Adrenal gland (tissue), 12 donors: ENCODE results near the gene SLC25A17. TPM values are rescaled to one million over a fixed set of nuclear protein-coding genes. Genes with fewer than 3 reads are reported as not detected.
"Not testable (repeated sequence)": the region's sequence is repeated elsewhere in the genome, so short reads cannot be mapped to it uniquely, and the experiment has no call there.

Source experiments
- DNase-seq, 7 donors: peaks; one replicate each; pipeline ENCODE4 v3.0.0-alpha.2; 2019 to 2020
- H3K27ac ChIP-seq, 5 donors: fragments of 200-600 bp; sonication (generic) in 4 of 5; 1 replicate in 3 of 5; 2 replicates in 2 of 5; pipeline versions ENCODE4 v1.5.1 to v1.8.0; 2016 to 2020; ENCODE audit warnings: mild to moderate bottlenecking in 1 of 5
- H3K27me3 ChIP-seq: fragments of 200-600 bp; 2 replicates; pipeline ENCODE4 v1.8.0; 2021
- H3K36me3 ChIP-seq, 2 donors: fragments of 200-600 bp; replicated peaks in 1 of 2; 1 replicate in 1 of 2; 2 replicates in 1 of 2; pipeline versions ENCODE4 v1.5.1 to v1.8.0; 2018 to 2022
- H3K4me1 ChIP-seq, 2 donors: fragments of 200-600 bp; replicated peaks in 1 of 2; 1 replicate in 1 of 2; 2 replicates in 1 of 2; pipeline versions ENCODE4 v1.5.1 to v1.8.0; 2018 to 2021
- H3K4me3 ChIP-seq, 4 donors: fragments of 200-600 bp; sonication (generic) in 3 of 4; one replicate each; pipeline ENCODE4 v1.5.1; 2016 to 2018
- H3K9me3 ChIP-seq, 3 donors: fragments of 200-600 bp; sonication (generic) in 1 of 3; replicated peaks in 1 of 3; 1 replicate in 2 of 3; 2 replicates in 1 of 3; pipeline versions ENCODE4 v1.5.1 to v1.8.0; 2016 to 2021
- POLR2A ChIP-seq, 2 donors: fragments of 450-650 bp; IDR thresholded peaks; one replicate each; pipeline ENCODE4 v1.6.1; 2017; ENCODE audit warnings: antibody characterized with exemption in 2 of 2, mild to moderate bottlenecking in 2 of 2, moderate library complexity in 1 of 2
- WGBS, 4 donors: extraction: QIAGEN DNeasy Blood & Tissue Kit in 2 of 4; methylation state at CpG; one replicate each; pipeline versions ENCODE4 v1.1.5 to v1.1.7; 2013 to 2017; 5-methylcytosine and 5-hydroxymethylcytosine counted together
- intact Hi-C, 2 donors: fragments of 100-400 bp; cut with DNase I; formaldehyde crosslinking; loops; one replicate each; pipeline versions ENCODE4 v1.14.1 to v1.15.0; 2022 to 2023
- microRNA-seq, 3 donors: library from miRNA; unstranded; fragments of <30 nt; microRNA quantifications; one replicate each; pipeline ENCODE4, GENCODE V29; 2017 to 2020
- polyA plus RNA-seq, 3 donors: library from polyadenylated mRNA; stranded (reverse); fragments of 200-250 nt in 2 of 3; fragments of 350-450 nt in 1 of 3; fragmentation: Illumina TruSeq in 1 of 3; extraction: RNeasy Lipid Tissue Mini Kit (QIAGEN cat#74804) in 1 of 3; gene quantifications; one replicate each; pipeline ENCODE4 v1.2.3, GENCODE V29; 2013 to 2014
- small RNA-seq, 2 donors: library from RNA; depleted of rRNA; stranded (forward); fragments of <200 nt; gene quantifications; one replicate each; pipeline ENCODE3, GENCODE V24; 2016
- total RNA-seq, 9 donors: library from RNA; depleted of rRNA in 4 of 9; stranded (reverse); fragments of >200 nt in 4 of 9; fragments of 120-200 nt in 1 of 9; fragmentation: NEBNext Ultra II Directional in 1 of 9; extraction: Animal tissue kit (Norgen Biotek cat#: 25700) in 1 of 9; gene quantifications; one replicate each; pipeline versions ENCODE4 v1.1.0 to v1.2.4, GENCODE V29; 2013 to 2023
- TF ChIP-seq, protein P1 (sequence below), 6 experiments: fragments of 450-650 bp in 4 of 6; fragments of 200-600 bp in 2 of 6; sonication (generic) in 1 of 6; IDR thresholded peaks; 1 replicate in 5 of 6; 2 replicates in 1 of 6; pipeline versions ENCODE4 v1.5.1 to v1.8.0; 2016 to 2021; ENCODE audit warnings: antibody characterized with exemption in 6 of 6, mild to moderate bottlenecking in 2 of 6, moderate library complexity in 1 of 6
- donor health status: healthy with polysubstance abuse.
- donor health status: Bipolar disorder and iron deficiency.
- donor health status: DM: yes; HTN: yes; CAD: no.
- donor health status: DM: no; HTN: no; CAD: no.
- donor health status: DM: no; HTN: no; CAD: no.
- donor health status: DM: yes; HTN: yes; CAD: no.

SLC25A17 gene
- total and polyA plus RNA-seq, 12 donors: 13.2 to 40.8 (median 22.0) TPM

DNA sequence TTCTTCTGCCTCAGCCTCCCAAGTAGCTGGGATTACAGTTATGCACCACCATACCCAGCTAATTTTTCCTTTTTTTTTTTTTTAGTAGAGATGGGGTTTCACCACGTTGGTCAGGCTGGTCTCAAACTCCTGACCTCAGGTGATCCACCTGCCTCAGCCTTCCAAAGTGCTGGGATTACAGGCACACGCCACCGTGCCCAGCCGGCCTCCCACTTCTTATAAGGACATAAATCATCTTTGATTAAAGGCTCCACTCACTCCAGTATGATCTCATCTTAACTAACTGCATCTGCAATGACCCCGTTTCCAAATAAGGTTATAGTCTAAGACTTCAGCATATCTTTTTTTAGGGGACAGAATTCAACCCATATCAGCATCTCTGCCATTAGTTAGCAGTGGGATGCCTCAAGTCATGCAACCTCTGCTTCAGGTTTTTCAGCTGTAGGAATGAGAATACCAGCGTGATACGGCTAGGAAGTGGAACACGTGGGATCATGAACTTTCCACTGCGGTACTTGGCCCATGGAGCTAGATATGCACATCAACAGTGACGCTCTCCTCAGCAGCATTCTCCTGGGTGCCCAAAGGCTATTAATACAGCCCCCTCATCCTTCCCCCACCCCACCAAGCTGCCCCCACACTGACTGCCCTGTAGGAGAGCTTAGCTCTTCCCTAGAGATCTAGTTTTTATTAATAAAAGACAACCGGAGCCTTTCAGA is 98.4 kb downstream of the SLC25A17 start:
- DNase-seq: peak in 1 of 7 donors; percentile 28
- Histone ChIP-seq H3K27me3 (no peaks in the 10 kb centered on the region), H3K4me1 (peaks cover 0 to 15% of the 10 kb centered on the region in 2 donors), H3K4me3 (no peak overlapping the region), H3K27ac (peak overlapping the region in 1 of 5 donors; percentile 33), H3K36me3 (no peaks in the 10 kb centered on the region), H3K9me3 (no peaks in the 10 kb centered on the region)
- intact Hi-C loops: no loop called here
- 32 to 37% (median 36%) methylated on average over 11 of the region's 11 CpGs for WGBS, 4 donors
- no peak for TF ChIP-seq POLR2A (IDR thresholded peaks at IDR 0.05)
- TF ChIP-seq, protein P1, sequence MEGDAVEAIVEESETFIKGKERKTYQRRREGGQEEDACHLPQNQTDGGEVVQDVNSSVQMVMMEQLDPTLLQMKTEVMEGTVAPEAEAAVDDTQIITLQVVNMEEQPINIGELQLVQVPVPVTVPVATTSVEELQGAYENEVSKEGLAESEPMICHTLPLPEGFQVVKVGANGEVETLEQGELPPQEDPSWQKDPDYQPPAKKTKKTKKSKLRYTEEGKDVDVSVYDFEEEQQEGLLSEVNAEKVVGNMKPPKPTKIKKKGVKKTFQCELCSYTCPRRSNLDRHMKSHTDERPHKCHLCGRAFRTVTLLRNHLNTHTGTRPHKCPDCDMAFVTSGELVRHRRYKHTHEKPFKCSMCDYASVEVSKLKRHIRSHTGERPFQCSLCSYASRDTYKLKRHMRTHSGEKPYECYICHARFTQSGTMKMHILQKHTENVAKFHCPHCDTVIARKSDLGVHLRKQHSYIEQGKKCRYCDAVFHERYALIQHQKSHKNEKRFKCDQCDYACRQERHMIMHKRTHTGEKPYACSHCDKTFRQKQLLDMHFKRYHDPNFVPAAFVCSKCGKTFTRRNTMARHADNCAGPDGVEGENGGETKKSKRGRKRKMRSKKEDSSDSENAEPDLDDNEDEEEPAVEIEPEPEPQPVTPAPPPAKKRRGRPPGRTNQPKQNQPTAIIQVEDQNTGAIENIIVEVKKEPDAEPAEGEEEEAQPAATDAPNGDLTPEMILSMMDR (IDR thresholded peaks at IDR 0.05): no peak

DNA sequence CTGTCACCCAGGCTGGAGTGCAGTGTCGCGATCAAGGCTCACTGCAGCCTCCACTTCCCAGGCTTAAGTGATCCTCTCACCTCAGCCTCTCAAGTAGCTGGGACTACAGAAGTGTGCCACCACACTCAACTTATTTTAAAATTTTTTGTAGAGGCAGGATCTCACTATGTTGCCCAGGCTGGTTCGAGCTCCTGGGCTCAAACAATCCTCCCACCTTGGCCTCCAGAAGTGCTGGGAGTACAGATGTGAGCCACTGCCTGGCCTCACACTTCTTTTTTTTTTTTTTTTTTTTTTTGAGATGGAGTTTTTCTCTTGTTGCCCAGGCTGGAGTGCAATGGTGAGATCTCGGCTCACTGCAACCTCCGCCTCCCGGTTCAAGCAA is 99.0 kb downstream of the SLC25A17 start:
- H3K36me3 ChIP-seq, H3K27me3 ChIP-seq, intact Hi-C loops, DNase-seq, H3K27ac ChIP-seq, H3K9me3 ChIP-seq, H3K4me3 ChIP-seq: not testable (repeated sequence)
- H3K4me1 ChIP-seq: peaks cover 0 to 15% of the 10 kb centered on the region in 2 donors
- WGBS, 4 donors: 82 to 93% (median 91%) methylated on average over 6 of the region's 6 CpGs

Small RNA genes within 50 kb of the gene (microRNA-seq; reads per million reads assigned to microRNA genes)
- gene MIR4766: 0 to 0.89 (median 0.38) reads per million in 3 donors

Small RNA genes within 50 kb of the gene (small RNA-seq; reads per million reads assigned to genes)
- gene JTBP1 (0 reads per million in 2 donors), gene MIR4766 (0 to 0.08 reads per million in 2 donors)

Other genes starting within 250 kb of the SLC25A17 start
- gene MRTFA, start 182.6 kb downstream of the SLC25A17 start, total RNA-seq: 100 to 1,000 TPM in 2 of 9 donors, 10 to 100 TPM in 7; 13.6 to 141 (median 42.8) TPM
- gene MRTFA, start 182.6 kb downstream of the SLC25A17 start, polyA plus RNA-seq: 10 to 100 TPM; 12.3 to 49.8 (median 22.7) TPM
- gene MCHR1, start 139.9 kb downstream of the SLC25A17 start, total RNA-seq: 1 to 10 TPM in 1 of 9 donors, under 1 TPM in 6, not detected in 2; 0.11 to 1.7 (median 0.24) TPM
- gene MCHR1, start 139.9 kb downstream of the SLC25A17 start, polyA plus RNA-seq: under 1 TPM; 0.07 to 0.32 (median 0.24) TPM
- gene ST13, start 37.3 kb upstream of the SLC25A17 start, total RNA-seq: 100 to 1,000 TPM; 187 to 575 (median 243) TPM
- 100 to 1,000 TPM in 1 of 3 donors, 10 to 100 TPM in 2; 61.5 to 575 (median 90.0) TPM for gene ST13, start 37.3 kb upstream of the SLC25A17 start, polyA plus RNA-seq
- 10 to 100 TPM; 12.9 to 41.1 (median 23.7) TPM for gene XPNPEP3, start 37.8 kb upstream of the SLC25A17 start, total RNA-seq
- gene XPNPEP3, start 37.8 kb upstream of the SLC25A17 start, polyA plus RNA-seq: 10 to 100 TPM in 1 of 3 donors, 1 to 10 TPM in 2; 6.4 to 24.2 (median 7.3) TPM
- gene DNAJB7, start 42.8 kb upstream of the SLC25A17 start, total RNA-seq: not detected
- not detected for gene DNAJB7, start 42.8 kb upstream of the SLC25A17 start, polyA plus RNA-seq
- 10 to 100 TPM; 26.8 to 88.1 (median 54.5) TPM for gene RBX1, start 132.0 kb upstream of the SLC25A17 start, total RNA-seq
- gene RBX1, start 132.0 kb upstream of the SLC25A17 start, polyA plus RNA-seq: 100 to 1,000 TPM in 1 of 3 donors, 10 to 100 TPM in 2; 57.0 to 144 (median 95.2) TPM